Right lobe of liver (tissue), 6 donors: ENCODE data around the gene ADRM1. TPM values are rescaled to one million over a fixed set of nuclear protein-coding genes. Genes with fewer than 3 reads are reported as not detected.

Experiments used
- ATAC-seq, 4 donors: fragments of 200-7000 bp; cut with Tn5 transposase; one replicate each; pipeline ENCODE4 v1.9.1; 2020; ENCODE audit warnings: mild to moderate bottlenecking in 4 of 4, moderate library complexity in 4 of 4
- DNase-seq, 3 donors: peaks; one replicate each; pipeline ENCODE4 v3.0.0-alpha.2; 2020
- H3K27ac ChIP-seq, 3 donors: fragments of 200-600 bp; one replicate each; pipeline ENCODE4 v1.8.0; 2022
- H3K27me3 ChIP-seq, 2 donors: fragments of 200-600 bp; one replicate each; pipeline ENCODE4 v1.8.0; 2022
- H3K36me3 ChIP-seq, 4 donors: fragments of 200-600 bp; sonication (generic) in 1 of 4; one replicate each; pipeline versions ENCODE4 v1.5.1 to v1.8.0; 2017 to 2022; ENCODE audit warnings: control low read depth in 1 of 4
- H3K4me1 ChIP-seq, 4 donors: fragments of 200-600 bp; sonication (generic) in 1 of 4; one replicate each; pipeline versions ENCODE4 v1.5.1 to v1.8.0; 2017 to 2022; ENCODE audit warnings: control low read depth in 1 of 4
- H3K4me3 ChIP-seq, 3 donors: fragments of 200-600 bp; one replicate each; pipeline ENCODE4 v1.8.0; 2022
- H3K9me3 ChIP-seq, 4 donors: fragments of 200-600 bp; sonication (generic) in 1 of 4; one replicate each; pipeline versions ENCODE4 v1.5.1 to v1.8.0; 2017 to 2022; ENCODE audit warnings: control low read depth in 1 of 4
- POLR2A ChIP-seq: fragments of 450-650 bp; IDR thresholded peaks from one replicate; pipeline ENCODE4 v1.6.1; 2017; ENCODE audit warnings: antibody characterized with exemption, mild to moderate bottlenecking
- WGBS: methylation state at CpG from one replicate; pipeline ENCODE4 v1.1.6; 2018; ENCODE audit warnings: low coverage, low lambda C conversion rate; ENCODE audit not compliant: insufficient coverage; ENCODE audit errors: missing lambda C conversion rate; 5-methylcytosine and 5-hydroxymethylcytosine counted together
- intact Hi-C, 2 donors: fragments of 100-400 bp; cut with DNase I; formaldehyde crosslinking; loops; one replicate each; pipeline versions ENCODE4 v1.11.2 to v1.14.1; 2022
- total RNA-seq, 6 experiments: library from RNA; depleted of rRNA in 2 of 6; stranded (reverse); fragments of >200 nt in 2 of 6; fragmentation: NEBNext Ultra II Directional in 3 of 6; extraction: Animal tissue kit (Norgen Biotek cat#: 25700) in 3 of 6; gene quantifications; one replicate each; pipeline versions ENCODE4 v1.1.0 to v1.2.4, GENCODE V29; 2016 to 2023
- TF ChIP-seq, protein P1 (sequence below), 4 donors: fragments of 200-600 bp in 3 of 4; fragments of 450-650 bp in 1 of 4; IDR thresholded peaks; one replicate each; pipeline versions ENCODE4 v1.5.1 to v1.8.0; 2016 to 2022; ENCODE audit warnings: antibody characterized with exemption in 4 of 4, mild to moderate bottlenecking in 2 of 4
- donor health status: DM: no; HTN: yes; CAD: no.
- donor health status: DM: no; HTN: no; CAD: no.
- donor health status: DM: no; HTN: no; CAD: no.
- donor health status: DM: no; HTN: yes; CAD: no.
- donor health status: DM: no; HTN: yes; CAD: no.

The ADRM1 gene
- total RNA-seq, 6 experiments from 2014 or later, result 49.5 to 139 (median 55.7) TPM

DNA sequence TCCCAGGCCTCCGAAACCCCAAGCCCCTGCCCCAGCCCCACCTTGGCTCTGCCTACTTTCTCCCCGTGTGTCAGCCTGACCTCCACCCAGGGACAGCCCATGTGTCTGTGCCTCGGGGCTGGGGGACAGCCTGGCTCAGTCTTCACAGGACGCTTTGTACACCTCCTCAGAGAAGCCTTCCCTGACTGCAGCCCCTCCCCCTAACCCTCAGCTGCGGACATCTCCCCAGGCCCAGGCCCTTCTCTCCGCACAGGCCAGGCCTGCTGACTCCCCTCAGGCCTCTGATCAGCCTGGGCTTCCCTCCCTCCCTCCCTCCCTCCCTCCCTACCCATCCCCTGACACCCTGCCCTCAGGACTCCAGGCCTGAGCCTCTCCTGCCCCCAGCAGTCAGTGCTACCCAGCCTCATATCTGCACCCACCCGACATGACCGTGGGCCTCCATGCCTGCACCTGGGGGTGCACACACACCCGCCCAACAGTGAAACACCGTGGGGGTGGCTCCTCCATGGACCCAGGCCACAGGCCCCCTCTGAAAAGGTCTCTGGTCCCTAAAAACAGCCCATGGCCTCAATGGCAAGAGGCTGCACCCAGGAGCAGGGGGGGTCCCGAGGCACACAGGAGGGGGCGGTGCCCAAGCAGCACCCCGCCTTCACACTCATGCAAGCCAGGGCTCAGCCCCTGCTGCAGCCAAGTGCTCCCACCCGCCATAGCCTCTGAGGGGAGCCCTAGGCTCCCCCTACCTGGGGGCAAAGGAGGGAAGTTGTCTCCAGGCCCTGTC, 51.4 kb downstream of the ADRM1 start:
- TF ChIP-seq, protein P1, sequence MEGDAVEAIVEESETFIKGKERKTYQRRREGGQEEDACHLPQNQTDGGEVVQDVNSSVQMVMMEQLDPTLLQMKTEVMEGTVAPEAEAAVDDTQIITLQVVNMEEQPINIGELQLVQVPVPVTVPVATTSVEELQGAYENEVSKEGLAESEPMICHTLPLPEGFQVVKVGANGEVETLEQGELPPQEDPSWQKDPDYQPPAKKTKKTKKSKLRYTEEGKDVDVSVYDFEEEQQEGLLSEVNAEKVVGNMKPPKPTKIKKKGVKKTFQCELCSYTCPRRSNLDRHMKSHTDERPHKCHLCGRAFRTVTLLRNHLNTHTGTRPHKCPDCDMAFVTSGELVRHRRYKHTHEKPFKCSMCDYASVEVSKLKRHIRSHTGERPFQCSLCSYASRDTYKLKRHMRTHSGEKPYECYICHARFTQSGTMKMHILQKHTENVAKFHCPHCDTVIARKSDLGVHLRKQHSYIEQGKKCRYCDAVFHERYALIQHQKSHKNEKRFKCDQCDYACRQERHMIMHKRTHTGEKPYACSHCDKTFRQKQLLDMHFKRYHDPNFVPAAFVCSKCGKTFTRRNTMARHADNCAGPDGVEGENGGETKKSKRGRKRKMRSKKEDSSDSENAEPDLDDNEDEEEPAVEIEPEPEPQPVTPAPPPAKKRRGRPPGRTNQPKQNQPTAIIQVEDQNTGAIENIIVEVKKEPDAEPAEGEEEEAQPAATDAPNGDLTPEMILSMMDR (IDR thresholded peaks at IDR 0.05), result no peak
- TF ChIP-seq POLR2A, result no peak

DNA sequence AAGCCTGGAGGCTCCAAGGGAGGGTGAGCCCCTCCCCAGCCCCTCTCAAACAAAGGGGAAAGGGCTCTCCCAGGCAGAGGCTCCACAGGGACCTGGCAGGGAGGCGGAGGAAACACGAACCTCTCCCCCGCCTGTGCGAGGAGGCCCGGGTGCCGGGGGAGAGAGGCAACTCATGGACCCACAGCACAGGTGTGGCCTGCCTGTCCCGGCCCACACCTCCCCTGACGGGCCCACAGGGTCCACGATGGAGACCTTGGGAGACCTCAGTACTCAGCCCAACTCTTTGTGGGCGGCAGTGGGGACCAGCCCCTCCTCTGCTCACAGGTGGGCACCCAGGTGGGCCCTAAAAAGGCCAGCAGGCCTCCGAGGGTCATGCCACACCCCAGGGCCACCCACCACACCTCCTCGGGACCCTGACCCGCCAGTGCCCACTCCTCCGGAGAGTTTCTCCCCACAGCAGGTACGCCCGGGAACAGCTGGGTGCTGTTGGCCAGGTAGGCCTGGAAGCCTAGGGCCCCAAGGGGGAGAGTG, 52.1 kb downstream of the ADRM1 start:
- peaks cover 0 to 6% (median 0%) of the 10 kb centered on the region in 4 donors for H3K36me3 ChIP-seq
- H3K9me3 ChIP-seq, result no peaks in the 10 kb centered on the region
- peaks cover 0 to 63% (median 32%) of the 10 kb centered on the region in 4 donors for H3K4me1 ChIP-seq
- TF ChIP-seq, protein P1 (IDR thresholded peaks at IDR 0.05), result no peak
- no peak for TF ChIP-seq POLR2A
- intact Hi-C loops, result loop anchor here in 1 of 2 donors (10.0 kb wide), 1 partner anchor 50 kb away; the partner anchor contains the start of gene ADRM1
- DNase-seq, result peak in 1 of 3 donors; percentile 17
- no peak for ATAC-seq
- peak overlapping the region; percentile 43 to 66 (median 62) for H3K27ac ChIP-seq
- no CpG with 5 or more reads among the region's 16 CpGs for WGBS
- H3K4me3 ChIP-seq, result no peak overlapping the region
- no peaks in the 10 kb centered on the region for H3K27me3 ChIP-seq

More for the DNA sequence above, 51.4 kb downstream of the ADRM1 start:
- H3K4me3 ChIP-seq, result peak overlapping the region in 1 of 3 donors; percentile 38
- H3K9me3 ChIP-seq, result no peaks in the 10 kb centered on the region
- WGBS, result 44% methylated on average over 5 of the region's 14 CpGs
- H3K36me3 ChIP-seq, result peaks cover 0 to 6% (median 0%) of the 10 kb centered on the region in 4 donors
- H3K4me1 ChIP-seq, result peaks cover 0 to 63% (median 32%) of the 10 kb centered on the region in 4 donors
- ATAC-seq (no peak), DNase-seq (no peak)
- no peaks in the 10 kb centered on the region for H3K27me3 ChIP-seq
- H3K27ac ChIP-seq, result peak overlapping the region in 2 of 3 donors; percentile 62 to 78
- intact Hi-C loops, result loop anchor here in 1 of 2 donors (10.0 kb wide), 1 partner anchor 49 kb away; the partner anchor contains the start of gene ADRM1

DNA sequence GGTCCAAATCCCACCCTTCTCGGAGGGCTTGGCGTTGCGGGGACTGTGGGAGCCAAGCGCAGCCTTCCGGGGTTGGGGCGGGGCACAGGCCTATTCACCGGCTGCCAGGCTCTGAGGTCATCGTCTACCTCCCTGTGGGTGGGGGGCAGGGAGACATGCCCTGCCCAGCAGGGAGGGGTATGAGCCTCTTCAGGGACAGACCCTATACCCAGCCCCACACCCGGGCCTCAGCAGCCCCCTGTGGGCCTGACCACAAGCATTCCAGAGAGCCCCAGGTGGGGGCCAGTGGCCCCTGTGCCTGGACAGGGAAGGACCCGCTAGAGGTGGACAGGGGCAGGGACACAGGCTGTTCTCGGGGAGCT, 52.7 kb downstream of the ADRM1 start:
- Histone ChIP-seq H3K36me3 (peaks cover 0 to 6% (median 0%) of the 10 kb centered on the region in 4 donors), H3K9me3 (no peaks in the 10 kb centered on the region), H3K4me3 (no peak overlapping the region), H3K4me1 (peaks cover 0 to 63% (median 32%) of the 10 kb centered on the region in 4 donors), H3K27ac (peak overlapping the region; percentile 43 to 66 (median 62)), H3K27me3 (no peaks in the 10 kb centered on the region)
- intact Hi-C loops, result loop anchor here in 1 of 2 donors (10.0 kb wide), 1 partner anchor 51 kb away; the partner anchor contains the start of gene ADRM1
- DNase-seq (peak in 2 of 3 donors; percentile 72 to 81), ATAC-seq (peak; percentile 19 to 56 (median 37))
- no CpG with 5 or more reads among the region's 11 CpGs for WGBS
- TF ChIP-seq POLR2A, result no peak
- TF ChIP-seq, protein P1 (IDR thresholded peaks at IDR 0.05), result no peak

DNA sequence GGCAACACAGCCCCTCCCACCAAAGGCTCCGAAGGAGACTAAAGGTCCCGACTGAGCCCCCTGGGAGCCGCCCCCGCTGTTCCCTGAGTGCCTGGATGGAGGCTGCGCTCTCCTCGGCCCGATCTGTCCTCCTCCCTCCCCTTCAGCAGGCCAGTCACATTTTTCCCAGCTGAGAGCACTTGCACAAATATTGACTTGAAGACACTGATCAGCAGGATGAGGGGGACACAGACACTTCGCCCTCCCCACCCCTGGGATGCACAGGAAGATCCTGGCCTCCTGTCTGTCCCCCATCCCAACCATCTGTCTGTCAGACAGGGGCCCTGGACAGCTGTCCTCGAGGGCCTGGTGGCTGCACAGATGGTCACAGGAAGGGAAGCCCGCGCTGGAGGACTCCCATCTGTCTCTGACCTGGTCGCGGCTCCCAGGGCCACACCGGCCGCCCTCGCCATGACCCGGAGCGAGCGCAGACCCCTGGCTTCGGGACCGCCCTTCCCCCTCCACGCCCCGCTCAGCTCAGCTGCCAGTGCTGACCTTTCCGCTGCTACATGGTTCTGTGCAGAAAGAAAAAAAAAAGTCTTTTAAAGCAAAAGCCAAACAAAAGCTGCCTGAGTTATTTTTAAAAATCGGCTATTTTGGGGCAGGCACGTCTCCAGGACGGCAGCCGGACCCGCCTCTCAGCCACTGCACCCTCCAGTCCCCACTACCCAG, 53.2 kb downstream of the ADRM1 start:
- ATAC-seq (no peak), DNase-seq (peak in 1 of 3 donors; percentile 34)
- no peaks in the 10 kb centered on the region for H3K27me3 ChIP-seq
- no peaks in the 10 kb centered on the region for H3K9me3 ChIP-seq
- H3K36me3 ChIP-seq, result peaks cover 0 to 6% (median 0%) of the 10 kb centered on the region in 4 donors
- intact Hi-C loops, result loop anchor here in 1 of 2 donors (10.0 kb wide), 1 partner anchor 51 kb away; the partner anchor contains the start of gene ADRM1
- 21% methylated on average over 11 of the region's 29 CpGs for WGBS
- H3K4me3 ChIP-seq, result no peak overlapping the region
- H3K27ac ChIP-seq, result peak overlapping the region; percentile 62 to 66 (median 63)
- H3K4me1 ChIP-seq, result peaks cover 0 to 63% (median 32%) of the 10 kb centered on the region in 4 donors
- TF ChIP-seq, protein P1 (IDR thresholded peaks at IDR 0.05), result no peak
- TF ChIP-seq POLR2A, result no peak
